Mucosa of descending colon (tissue), 3 donors: ENCODE results near the gene ADI1. TPM values are rescaled to one million over a fixed set of nuclear protein-coding genes. Genes with fewer than 3 reads are reported as not detected.

Experiments
- ATAC-seq: fragments of 200-7000 bp; cut with Tn5 transposase; one replicate; pipeline ENCODE4 v1.9.1; 2020; ENCODE audit warnings: mild to moderate bottlenecking, moderate library complexity
- DNase-seq, 3 donors: peaks; one replicate each; pipeline ENCODE4 v3.0.0-alpha.2; 2020
- H3K36me3 ChIP-seq: fragments of 200-600 bp; one replicate; pipeline ENCODE4 v1.8.0; 2021; ENCODE audit warnings: low read depth, mild to moderate bottlenecking
- H3K4me1 ChIP-seq: fragments of 200-600 bp; one replicate; pipeline ENCODE4 v1.8.0; 2021; ENCODE audit warnings: low read depth, mild to moderate bottlenecking
- H3K4me3 ChIP-seq: fragments of 200-600 bp; one replicate; pipeline ENCODE4 v1.8.0; 2021; ENCODE audit warnings: mild to moderate bottlenecking
- H3K9me3 ChIP-seq: fragments of 200-600 bp; one replicate; pipeline ENCODE4 v1.8.0; 2021; ENCODE audit warnings: mild to moderate bottlenecking
- CTCF ChIP-seq: fragments of 200-600 bp; IDR thresholded peaks from one replicate; pipeline ENCODE4 v1.8.0; 2022; ENCODE audit warnings: antibody characterized with exemption, mild to moderate bottlenecking
- intact Hi-C, 2 donors: fragments of 100-400 bp; cut with DNase I in 1 of 2; cut with micrococcal nuclease in 1 of 2; formaldehyde crosslinking; loops; one replicate each; pipeline versions ENCODE4 v1.11.0 to v1.11.1; 2022; cut with DNase I, micrococcal nuclease
- total RNA-seq, 3 donors: library from RNA; stranded (reverse); fragmentation: NEBNext Ultra II Directional in 2 of 3; extraction: Animal tissue kit (Norgen Biotek cat#: 25700) in 2 of 3; gene quantifications; one replicate each; pipeline versions ENCODE4 v1.2.1 to v1.2.4, GENCODE V29; 2021 to 2023
- donor health status: DM: no; HTN: no; CAD: no; lungs with moderate emphysema.
- donor health status: DM: no; HTN: no; CAD: no.
- donor health status: DM: no; HTN: yes; CAD: no.

ADI1 gene
- total RNA-seq, 3 donors from 2014 or later: 59.3 to 91.5 (median 70.4) TPM

- Histone ChIP-seq H3K9me3 (no peaks in the 10 kb centered on the region), H3K36me3 (no peaks in the 10 kb centered on the region), H3K4me1 (peaks cover 8% of the 10 kb centered on the region), H3K4me3 (no peak overlapping the region)
- intact Hi-C loops: no loop called here
- DNase-seq: no peak
- no peak for TF ChIP-seq CTCF
- no peak for ATAC-seq
These were observed 40.4 kb downstream of the ADI1 start for GRCh38 chr2:3478846-3479385.

GRCh38 chr2:3476985-3477327 lies 42.4 kb downstream of the ADI1 start:
- no peaks in the 10 kb centered on the region for H3K9me3 ChIP-seq
- DNase-seq (no peak), ATAC-seq (no peak)
- peaks cover 8% of the 10 kb centered on the region for H3K4me1 ChIP-seq
- intact Hi-C loops: no loop called here
- no peak overlapping the region for H3K4me3 ChIP-seq
- H3K36me3 ChIP-seq: no peaks in the 10 kb centered on the region
- TF ChIP-seq CTCF: no peak

GRCh38 chr2:3476321-3476984 lies 42.9 kb downstream of the ADI1 start:
- TF ChIP-seq CTCF: no peak
- peak in 1 of 3 donors; percentile 10 for DNase-seq
- ATAC-seq: no peak
- Histone ChIP-seq H3K4me1 (peaks cover 8% of the 10 kb centered on the region), H3K36me3 (no peaks in the 10 kb centered on the region), H3K9me3 (no peaks in the 10 kb centered on the region), H3K4me3 (no peak overlapping the region)
- intact Hi-C loops: no loop called here

GRCh38 chr2:3475771-3476170 lies 43.6 kb downstream of the ADI1 start:
- Histone ChIP-seq H3K9me3 (no peaks in the 10 kb centered on the region), H3K36me3 (no peaks in the 10 kb centered on the region), H3K4me3 (no peak overlapping the region), H3K4me1 (peaks cover 8% of the 10 kb centered on the region)
- ATAC-seq: no peak
- intact Hi-C loops: no loop called here
- DNase-seq: no peak
- TF ChIP-seq CTCF: no peak

GRCh38 chr2:3472966-3473365 lies 46.4 kb downstream of the ADI1 start:
- ATAC-seq: no peak
- Histone ChIP-seq H3K4me3 (no peak overlapping the region), H3K36me3 (no peaks in the 10 kb centered on the region), H3K9me3 (no peaks in the 10 kb centered on the region), H3K4me1 (no peaks in the 10 kb centered on the region)
- intact Hi-C loops: no loop called here
- TF ChIP-seq CTCF: no peak
- no peak for DNase-seq
